Activated CD4-positive, alpha-beta T cell treated with anti-CD3 and anti-CD28 coated beads, Interleukin-2, amount 10 ng/mL, durations not matched to agents 24 days and 14 days (primary cell): Measurements from ENCODE around the gene UNK. TPM values are rescaled to one million over a fixed set of nuclear protein-coding genes. Genes with fewer than 3 reads are reported as not detected.
"Not testable (repeated sequence)": the region's sequence is repeated elsewhere in the genome, so short reads cannot be mapped to it uniquely, and the experiment has no call there.

Experiments
- DNase-seq: peaks from one replicate; pipeline ENCODE4 v3.0.0; 2022
- H3K27ac Mint-ChIP-seq: one replicate; pipeline ENCODE4 v1.8.0; 2022; ENCODE audit warnings: mild to moderate bottlenecking, mixed read lengths
- H3K27me3 Mint-ChIP-seq: one replicate; pipeline ENCODE4 v1.8.0; 2022; ENCODE audit warnings: mixed read lengths
- H3K36me3 Mint-ChIP-seq: one replicate; pipeline ENCODE4 v1.8.0; 2022; ENCODE audit warnings: low read depth, mild to moderate bottlenecking, mixed read lengths
- H3K4me1 Mint-ChIP-seq: one replicate; pipeline ENCODE4 v1.8.0; 2021; ENCODE audit warnings: mixed read lengths
- H3K4me3 Mint-ChIP-seq: one replicate; pipeline ENCODE4 v1.8.0; 2022; ENCODE audit warnings: mild to moderate bottlenecking, moderate library complexity, mixed read lengths
- H3K9me3 Mint-ChIP-seq: one replicate; pipeline ENCODE4 v1.8.0; 2021; ENCODE audit warnings: mixed read lengths
- intact Hi-C: fragments of 100-400 bp; cut with micrococcal nuclease; formaldehyde crosslinking; loops from one replicate; pipeline ENCODE4 v1.15.1; 2023
- total RNA-seq: library from RNA; stranded (reverse); gene quantifications from 2 replicates; pipeline ENCODE4 v1.2.3, GENCODE V29; 2022

Gene UNK
- total RNA-seq, 1 donor from 2014 or later: 30.0 TPM

GRCh38 chr17:75809631-75810111 lies 25.1 kb downstream of the UNK start:
- Mint-ChIP-seq H3K27ac (no peak overlapping the region), H3K36me3 (peaks cover 11% of the 10 kb centered on the region), H3K27me3 (no peaks in the 10 kb centered on the region), H3K9me3 (no peaks in the 10 kb centered on the region), H3K4me3 (no peak overlapping the region), H3K4me1 (peaks cover 5% of the 10 kb centered on the region)
- intact Hi-C loops: no loop called here
- DNase-seq: no peak

GRCh38 chr17:75810216-75810615 lies 25.6 kb downstream of the UNK start:
- Mint-ChIP-seq H3K27ac (no peak overlapping the region), H3K4me3 (no peak overlapping the region), H3K27me3 (no peaks in the 10 kb centered on the region), H3K36me3 (peaks cover 11% of the 10 kb centered on the region), H3K4me1 (peaks cover 5% of the 10 kb centered on the region), H3K9me3 (no peaks in the 10 kb centered on the region)
- DNase-seq: no peak
- intact Hi-C loops: no loop called here

GRCh38 chr17:75810756-75811155 lies 26.1 kb downstream of the UNK start:
- H3K36me3 Mint-ChIP-seq: peaks cover 11% of the 10 kb centered on the region
- H3K9me3 Mint-ChIP-seq, H3K4me3 Mint-ChIP-seq, DNase-seq, H3K27ac Mint-ChIP-seq, intact Hi-C loops, H3K4me1 Mint-ChIP-seq, H3K27me3 Mint-ChIP-seq: not testable (repeated sequence)

DNA sequence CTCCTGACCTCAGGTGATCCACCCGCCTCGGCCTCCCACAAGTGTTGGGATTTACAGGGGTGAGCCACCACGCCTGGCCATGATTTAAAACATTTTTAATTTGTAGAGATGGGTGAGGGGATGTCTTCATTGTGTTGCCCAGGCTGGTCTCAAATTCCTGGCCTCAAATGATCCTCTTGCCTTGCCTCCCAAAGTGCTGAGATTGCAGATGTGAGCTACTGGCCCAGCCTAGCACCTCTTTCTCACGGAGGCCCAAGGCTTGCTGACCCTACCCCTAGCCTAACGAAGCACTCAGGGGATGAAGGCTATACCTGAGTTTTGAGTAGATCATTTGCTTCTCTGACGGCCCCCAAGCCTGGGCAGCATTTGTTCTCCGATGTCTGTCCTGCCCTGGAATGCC lies 26.6 kb downstream of the UNK start:
- H3K4me1 Mint-ChIP-seq: peaks cover 5% of the 10 kb centered on the region
- no peak overlapping the region for H3K27ac Mint-ChIP-seq
- intact Hi-C loops: no loop called here
- H3K36me3 Mint-ChIP-seq: peaks cover 11% of the 10 kb centered on the region
- no peaks in the 10 kb centered on the region for H3K27me3 Mint-ChIP-seq
- DNase-seq: no peak
- H3K9me3 Mint-ChIP-seq: no peaks in the 10 kb centered on the region
- no peak overlapping the region for H3K4me3 Mint-ChIP-seq

DNA sequence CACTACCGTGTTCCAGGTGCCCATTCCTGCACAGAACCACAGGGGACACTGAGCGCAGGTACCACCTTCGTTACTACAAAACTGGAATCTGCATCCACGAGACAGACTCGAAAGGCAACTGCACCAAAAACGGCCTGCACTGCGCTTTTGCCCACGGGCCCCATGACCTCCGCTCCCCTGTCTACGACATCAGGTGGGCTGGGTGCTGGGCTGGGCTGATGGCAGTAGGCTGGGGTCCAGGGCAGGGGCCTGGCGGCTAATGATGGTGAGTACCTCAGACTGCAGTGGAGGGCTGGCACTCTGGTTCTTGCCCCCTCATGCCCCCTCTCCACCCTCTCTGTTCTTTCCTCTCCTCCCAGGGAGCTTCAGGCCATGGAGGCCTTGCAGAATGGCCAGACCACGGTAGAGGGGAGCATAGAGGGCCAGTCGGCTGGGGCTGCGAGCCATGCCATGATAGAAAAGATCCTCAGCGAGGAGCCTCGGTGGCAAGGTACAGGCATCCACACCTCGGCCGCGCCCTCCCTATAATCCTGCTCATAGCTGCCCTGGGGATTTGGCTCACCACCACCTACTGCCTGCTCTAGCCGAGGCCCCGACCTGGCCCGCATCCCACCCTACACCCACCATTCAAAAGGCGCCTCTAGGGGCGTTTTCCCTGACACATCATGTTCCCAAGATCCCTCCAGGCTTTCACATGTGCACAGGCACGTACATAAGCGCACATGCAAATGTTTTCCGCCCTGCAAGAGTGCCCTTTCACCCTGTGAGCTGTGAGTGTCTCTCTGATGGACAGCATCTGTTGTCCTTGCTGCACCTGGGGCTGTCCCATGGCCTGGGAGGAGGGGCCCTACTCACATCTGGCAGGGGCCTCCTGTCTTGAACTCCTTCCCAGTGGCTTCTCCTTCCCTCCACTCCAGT lies 27.7 kb downstream of the UNK start:
- Mint-ChIP-seq H3K4me3 (no peak overlapping the region), H3K36me3 (peaks cover 11% of the 10 kb centered on the region), H3K9me3 (no peaks in the 10 kb centered on the region), H3K27ac (no peak overlapping the region), H3K4me1 (peaks cover 5% of the 10 kb centered on the region), H3K27me3 (no peaks in the 10 kb centered on the region)
- intact Hi-C loops: no loop called here
- DNase-seq: no peak

GRCh38 chr17:75813081-75814020 lies 28.7 kb downstream of the UNK start:
- no peak overlapping the region for H3K27ac Mint-ChIP-seq
- no peak overlapping the region for H3K4me3 Mint-ChIP-seq
- H3K27me3 Mint-ChIP-seq: no peaks in the 10 kb centered on the region
- intact Hi-C loops: no loop called here
- peaks cover 14% of the 10 kb centered on the region for H3K36me3 Mint-ChIP-seq
- no peaks in the 10 kb centered on the region for H3K9me3 Mint-ChIP-seq
- DNase-seq: no peak
- peaks cover 5% of the 10 kb centered on the region for H3K4me1 Mint-ChIP-seq

DNA sequence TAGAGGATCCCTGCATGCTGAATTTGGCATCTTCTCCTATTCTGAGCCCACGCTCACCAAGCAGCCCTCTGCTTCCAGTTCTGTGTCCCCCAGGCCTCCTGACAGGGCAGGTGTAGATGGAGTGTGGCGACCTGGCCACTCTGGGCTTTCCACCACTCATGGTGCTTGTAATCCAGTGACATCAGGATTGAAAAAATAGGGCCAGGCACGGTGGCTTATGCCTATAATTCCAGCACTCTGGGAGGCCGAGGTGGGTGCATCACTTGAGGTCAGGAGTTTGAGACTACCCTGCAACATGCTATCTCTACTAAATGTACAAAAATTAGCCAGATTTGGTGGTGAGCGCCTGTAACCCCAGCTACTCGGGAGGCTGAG lies 29.4 kb downstream of the UNK start:
- intact Hi-C loops: no loop called here
- Mint-ChIP-seq H3K27me3 (no peaks in the 10 kb centered on the region), H3K9me3 (no peaks in the 10 kb centered on the region), H3K4me1 (peaks cover 1% of the 10 kb centered on the region), H3K36me3 (peaks cover 19% of the 10 kb centered on the region), H3K4me3 (no peak overlapping the region), H3K27ac (no peak overlapping the region)
- no peak for DNase-seq

- no peak for DNase-seq
- H3K4me3 Mint-ChIP-seq: no peak overlapping the region
- H3K4me1 Mint-ChIP-seq: no peaks in the 10 kb centered on the region
- H3K27ac Mint-ChIP-seq: no peak overlapping the region
- intact Hi-C loops: no loop called here
- H3K9me3 Mint-ChIP-seq: no peaks in the 10 kb centered on the region
- peaks cover 21% of the 10 kb centered on the region for H3K36me3 Mint-ChIP-seq
- no peaks in the 10 kb centered on the region for H3K27me3 Mint-ChIP-seq
Observed at GRCh38 chr17:75814900-75815373, 30.3 kb downstream of the UNK start.

DNA sequence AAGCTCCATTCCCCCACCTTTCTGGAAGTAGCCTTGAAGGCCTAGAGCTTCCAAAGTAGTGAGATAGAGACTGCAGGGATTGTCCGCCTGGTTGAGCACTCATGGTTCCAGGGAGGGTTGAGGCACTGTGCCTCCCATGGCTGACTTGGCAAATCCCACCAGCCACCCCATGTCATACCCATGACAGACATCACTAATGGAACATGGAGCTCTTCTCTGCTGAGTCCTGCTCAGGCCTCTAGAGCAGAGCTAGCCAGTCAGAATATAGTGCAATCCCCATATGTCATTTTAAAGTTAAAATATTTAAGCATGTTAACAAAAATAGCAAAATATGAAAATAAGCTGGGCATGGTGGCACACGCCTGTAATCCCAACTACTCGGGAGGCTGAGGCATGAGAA lies 30.8 kb downstream of the UNK start:
- no peak overlapping the region for H3K27ac Mint-ChIP-seq
- H3K4me3 Mint-ChIP-seq: no peak overlapping the region
- H3K27me3 Mint-ChIP-seq: no peaks in the 10 kb centered on the region
- intact Hi-C loops: no loop called here
- H3K9me3 Mint-ChIP-seq: no peaks in the 10 kb centered on the region
- no peaks in the 10 kb centered on the region for H3K4me1 Mint-ChIP-seq
- H3K36me3 Mint-ChIP-seq: peaks cover 21% of the 10 kb centered on the region
- no peak for DNase-seq

DNA sequence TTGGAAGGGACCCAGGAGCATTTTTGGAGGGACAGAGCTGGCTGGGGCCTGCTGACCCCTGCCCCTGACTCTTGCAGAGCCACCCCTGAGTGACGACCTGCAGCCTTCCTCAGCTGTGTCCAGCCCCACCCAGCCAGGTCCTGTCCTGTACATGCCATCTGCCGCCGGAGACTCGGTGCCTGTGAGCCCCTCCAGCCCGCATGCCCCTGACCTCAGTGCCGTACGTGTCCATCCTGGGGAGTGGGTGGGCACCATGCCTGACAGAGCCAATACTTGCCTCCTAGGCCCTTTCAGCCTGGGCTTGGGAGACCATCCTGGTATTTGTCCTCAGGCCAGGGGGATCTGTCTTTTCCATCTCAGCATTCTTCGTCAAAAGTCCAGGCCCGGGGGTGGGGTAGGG lies 32.1 kb downstream of the UNK start:
- Mint-ChIP-seq H3K4me3 (no peak overlapping the region), H3K27ac (no peak overlapping the region), H3K36me3 (peaks cover 28% of the 10 kb centered on the region), H3K4me1 (peaks cover 3% of the 10 kb centered on the region), H3K27me3 (no peaks in the 10 kb centered on the region), H3K9me3 (no peaks in the 10 kb centered on the region)
- intact Hi-C loops: no loop called here
- DNase-seq: no peak

GRCh38 chr17:75817571-75817970 lies 33.0 kb downstream of the UNK start:
- Mint-ChIP-seq H3K4me1 (peaks cover 8% of the 10 kb centered on the region), H3K27me3 (no peaks in the 10 kb centered on the region), H3K9me3 (no peaks in the 10 kb centered on the region), H3K4me3 (no peak overlapping the region), H3K27ac (no peak overlapping the region), H3K36me3 (peaks cover 31% of the 10 kb centered on the region)
- intact Hi-C loops: no loop called here
- DNase-seq: no peak

DNA sequence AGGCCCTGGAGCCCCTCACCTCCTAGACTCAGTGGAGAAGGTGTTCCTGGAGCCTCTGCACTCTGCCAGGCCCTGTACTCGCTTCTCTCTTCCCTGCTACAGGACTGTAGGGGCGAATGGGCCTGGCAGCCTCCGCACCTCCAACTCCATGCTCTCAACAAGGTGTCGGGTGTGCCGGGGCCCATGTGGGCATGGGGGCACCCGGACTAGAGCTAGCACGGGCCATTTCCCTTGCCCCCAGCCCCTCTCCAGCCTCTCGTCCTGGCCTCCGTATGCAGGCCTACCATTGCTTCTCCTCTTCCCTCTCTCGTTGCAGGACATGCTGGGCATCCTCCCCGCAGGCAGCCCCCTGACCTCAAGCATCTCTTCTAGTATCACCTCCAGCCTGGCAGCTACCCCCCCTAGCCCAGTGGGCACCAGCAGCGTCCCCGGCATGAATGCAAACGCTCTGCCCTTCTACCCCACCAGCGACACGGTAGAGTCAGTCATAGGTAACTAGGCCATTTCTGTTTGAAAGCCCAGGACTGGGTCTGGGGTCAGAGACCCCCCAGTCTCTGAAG lies 33.8 kb downstream of the UNK start:
- intact Hi-C loops: no loop called here
- peaks cover 8% of the 10 kb centered on the region for H3K4me1 Mint-ChIP-seq
- H3K36me3 Mint-ChIP-seq: peaks cover 27% of the 10 kb centered on the region
- H3K27me3 Mint-ChIP-seq: no peaks in the 10 kb centered on the region
- no peaks in the 10 kb centered on the region for H3K9me3 Mint-ChIP-seq
- H3K4me3 Mint-ChIP-seq: no peak overlapping the region
- DNase-seq: no peak
- no peak overlapping the region for H3K27ac Mint-ChIP-seq

DNA sequence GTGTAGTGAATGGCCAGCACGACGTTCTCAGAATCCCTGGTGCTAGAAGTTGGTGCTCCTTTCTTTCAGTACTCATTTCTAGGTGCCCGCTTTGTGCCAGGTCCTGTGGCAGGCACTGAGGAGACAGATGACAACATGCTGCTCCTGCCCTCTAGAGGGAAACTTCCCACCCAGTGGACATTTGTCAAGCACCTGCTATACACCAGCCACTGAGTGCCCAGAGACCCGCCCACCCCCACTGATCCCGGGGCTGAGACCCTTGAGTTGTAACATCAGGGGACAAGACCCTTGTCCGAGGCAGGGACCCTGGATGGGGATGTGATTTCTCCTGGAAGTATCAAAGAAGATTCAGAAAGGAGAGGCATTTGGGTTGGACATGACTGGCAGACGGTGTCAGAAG lies 34.5 kb downstream of the UNK start:
- peak; percentile 55 for DNase-seq
- Mint-ChIP-seq H3K4me1 (peaks cover 8% of the 10 kb centered on the region), H3K9me3 (no peaks in the 10 kb centered on the region), H3K27me3 (no peaks in the 10 kb centered on the region), H3K27ac (no peak overlapping the region), H3K4me3 (no peak overlapping the region), H3K36me3 (peaks cover 27% of the 10 kb centered on the region)
- intact Hi-C loops: no loop called here

DNA sequence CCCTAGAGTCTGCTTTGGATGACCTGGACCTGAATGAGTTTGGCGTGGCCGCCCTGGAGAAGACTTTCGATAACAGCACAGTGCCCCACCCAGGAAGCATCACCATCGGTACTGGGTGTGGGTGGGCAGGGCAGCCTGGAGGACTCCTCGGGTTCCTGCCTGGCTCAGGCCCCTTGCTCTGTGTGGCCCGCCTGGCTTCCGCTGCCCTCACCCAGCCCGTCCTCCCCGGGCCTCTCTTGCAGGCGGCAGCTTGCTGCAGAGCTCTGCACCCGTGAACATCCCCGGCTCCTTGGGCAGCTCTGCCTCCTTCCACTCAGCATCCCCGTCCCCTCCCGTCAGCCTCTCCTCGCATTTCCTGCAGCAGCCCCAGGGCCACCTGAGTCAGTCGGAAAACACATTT lies 35.1 kb downstream of the UNK start:
- intact Hi-C loops: no loop called here
- Mint-ChIP-seq H3K4me1 (peaks cover 8% of the 10 kb centered on the region), H3K9me3 (no peaks in the 10 kb centered on the region), H3K27me3 (no peaks in the 10 kb centered on the region), H3K27ac (no peak overlapping the region), H3K36me3 (peaks cover 24% of the 10 kb centered on the region), H3K4me3 (no peak overlapping the region)
- no peak for DNase-seq
